ENCODE data around the gene ST8SIA1.

The ST8SIA1 gene

DNA sequence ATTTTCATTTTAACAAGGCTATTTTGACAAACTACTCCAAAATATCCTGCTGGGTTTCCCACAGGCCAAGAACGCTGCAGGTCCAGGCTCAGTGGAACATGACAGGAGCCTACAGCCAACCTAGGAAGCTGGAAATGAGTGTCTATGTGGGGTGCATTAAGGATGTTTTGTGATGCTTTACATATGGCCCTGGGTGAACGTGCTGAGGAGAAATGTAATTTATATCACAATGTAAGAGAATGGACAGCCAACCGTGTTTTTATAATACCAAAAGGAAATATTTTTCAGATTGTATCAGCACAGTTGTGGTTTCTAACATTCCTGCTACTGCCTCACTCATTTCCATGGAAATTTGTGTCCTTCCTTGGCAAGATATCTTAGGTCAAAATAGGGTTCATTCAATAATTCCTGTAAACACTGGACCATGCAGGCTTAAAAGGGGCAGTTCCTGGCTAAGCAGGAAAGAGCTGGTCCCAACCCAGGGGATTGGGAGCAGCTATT, 51.5 kb downstream of the ST8SIA1 start:
- peak; percentile 89 for DNase-seq (ENCODE audit: low read depth)

DNA sequence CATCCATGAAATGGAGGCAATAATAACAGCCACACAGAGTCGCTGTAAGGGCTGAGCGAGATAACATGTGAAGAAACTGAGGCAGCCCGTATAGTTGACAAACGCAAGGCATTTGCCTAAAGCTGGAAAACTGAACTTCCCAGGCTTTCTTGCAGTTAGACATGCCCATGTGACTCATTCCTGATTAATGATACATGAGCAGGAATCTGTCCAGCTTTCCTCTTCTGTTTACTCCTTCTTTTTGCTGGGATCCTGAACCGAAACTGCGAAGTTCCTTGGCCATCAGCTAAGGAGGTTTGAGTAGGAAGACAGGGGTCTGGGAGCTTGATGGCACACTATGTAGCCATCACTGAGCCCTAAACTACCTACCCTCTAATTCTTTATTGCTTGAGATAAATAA, 52.2 kb downstream of the ST8SIA1 start:
- peak; percentile 88 for DNase-seq (ENCODE audit: low read depth)

GRCh38 chr12:22276867-22277266, 57.6 kb downstream of the ST8SIA1 start:
- DNase-seq (ENCODE audit: low read depth) = no peak

DNA sequence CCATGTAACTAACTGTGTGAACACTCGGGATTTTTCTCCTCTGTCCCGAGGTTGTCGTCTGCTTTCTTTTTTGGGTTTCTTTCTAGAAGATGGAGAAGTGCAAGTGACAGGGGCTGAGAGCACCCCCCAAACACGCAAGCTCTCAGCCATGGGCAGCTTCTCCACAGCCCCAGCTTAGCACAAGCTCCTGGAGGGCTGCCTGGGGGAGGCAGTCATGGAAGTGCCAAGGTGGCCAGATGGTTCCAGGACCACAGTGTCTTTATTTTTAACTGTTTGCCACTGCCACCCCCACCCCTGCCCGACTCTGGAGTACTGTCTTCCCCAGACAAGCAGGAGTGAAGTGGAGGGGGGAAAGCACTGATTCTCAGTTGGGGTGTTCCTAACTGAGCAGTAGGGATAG, 58.2 kb downstream of the ST8SIA1 start:
- DNase-seq (ENCODE audit: low read depth) = no peak

DNA sequence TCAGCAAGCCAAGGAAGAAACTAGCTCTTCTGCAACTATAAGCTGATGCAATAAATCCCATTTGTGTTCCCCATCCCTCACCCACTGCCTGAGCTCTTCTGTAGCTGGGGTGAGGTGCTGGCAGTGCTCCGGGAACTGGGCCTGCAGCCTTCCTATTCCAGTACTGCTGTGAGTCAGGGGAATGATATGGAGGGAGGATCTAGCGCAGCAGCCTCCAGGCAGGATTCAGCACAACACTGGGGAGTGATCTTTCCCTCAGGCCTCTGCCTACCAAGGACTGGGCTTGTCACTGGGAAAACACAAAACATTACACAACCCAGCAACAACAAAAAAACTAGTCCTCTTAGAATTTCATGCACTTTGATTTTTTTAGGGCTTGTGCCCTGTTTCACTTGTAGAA, 58.7 kb downstream of the ST8SIA1 start:
- peak; percentile 100 for DNase-seq (ENCODE audit: low read depth)

- DNase-seq (ENCODE audit: low read depth) = no peak
Measured at GRCh38 chr12:22272335-22273151, 62.0 kb downstream of the ST8SIA1 start.

DNA sequence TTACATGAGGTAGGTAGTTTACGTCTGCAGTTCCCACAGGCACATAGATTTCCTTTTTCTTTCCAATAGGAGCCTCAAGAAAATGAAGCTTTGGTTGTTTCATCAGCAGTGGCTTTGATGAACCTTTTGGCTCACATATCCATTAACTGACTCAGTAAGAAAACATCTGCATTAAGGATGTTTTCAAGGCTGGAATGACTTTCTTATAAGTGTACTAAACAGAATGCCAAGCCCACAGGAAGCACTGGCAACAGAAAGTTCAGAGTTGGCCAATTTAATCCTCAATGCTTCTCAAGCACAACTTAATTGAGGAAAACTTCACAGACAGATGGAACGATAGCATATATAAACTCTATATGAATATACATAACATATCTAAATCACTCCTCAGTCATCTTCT, 63.5 kb downstream of the ST8SIA1 start:
- DNase-seq (ENCODE audit: low read depth) = peak; percentile 93

DNA sequence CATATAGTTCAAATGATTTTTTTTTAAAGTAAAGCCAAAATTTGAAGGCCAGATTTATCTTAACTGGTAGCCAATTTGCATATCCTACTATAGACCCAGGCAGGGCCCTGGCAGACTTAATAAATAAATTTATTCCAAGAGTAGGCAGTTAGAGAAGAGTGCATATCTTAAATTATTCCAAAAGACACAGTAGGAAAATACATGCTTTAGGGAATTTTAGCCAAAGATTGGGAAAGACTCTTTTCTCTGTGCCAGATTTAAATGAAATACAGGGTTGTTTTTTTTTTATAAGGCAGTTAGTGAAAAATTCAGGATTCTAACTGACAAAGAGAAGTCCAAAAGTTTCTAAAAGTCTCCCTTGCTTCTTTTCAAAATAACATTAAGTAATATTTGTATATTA, 65.5 kb downstream of the ST8SIA1 start:
- DNase-seq (ENCODE audit: low read depth) = no peak

DNA sequence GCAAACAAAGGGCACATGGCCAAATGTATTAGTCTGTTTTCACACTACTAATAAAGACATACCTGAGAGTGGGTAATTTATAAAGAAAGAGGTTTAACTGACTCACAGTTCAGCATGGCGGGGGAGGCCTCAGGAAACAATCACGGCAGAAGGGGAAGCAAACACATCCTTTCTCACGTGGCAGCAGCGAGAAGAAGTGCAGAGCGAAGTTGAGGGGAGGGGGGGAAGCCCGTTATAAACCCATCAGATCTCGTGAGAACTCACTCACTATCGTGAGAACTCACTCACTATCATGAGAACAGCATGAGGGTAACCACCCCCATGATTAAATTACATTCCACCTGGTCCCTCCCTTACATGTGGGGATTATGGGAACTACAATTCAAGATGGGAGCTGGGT, 66.1 kb downstream of the ST8SIA1 start:
- DNase-seq (ENCODE audit: low read depth) = no peak

DNA sequence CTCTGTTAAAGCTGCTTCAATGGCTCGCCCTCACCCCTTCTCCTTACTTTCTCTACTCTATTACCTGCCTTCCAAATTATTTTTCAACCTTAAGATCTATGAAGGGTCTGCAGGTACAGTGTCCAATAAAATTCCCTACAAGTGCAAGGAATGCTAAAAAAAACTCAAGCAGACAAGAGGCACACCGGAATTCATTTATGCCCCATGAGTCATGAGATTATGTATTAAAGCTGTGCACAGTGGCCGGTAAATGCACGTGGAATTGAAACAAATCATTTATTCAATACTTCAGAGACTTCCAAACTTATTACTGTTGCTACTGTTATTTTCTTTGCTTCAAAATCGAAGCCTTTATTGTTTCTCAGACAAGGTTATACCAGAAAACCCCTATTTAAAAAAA, 68.4 kb downstream of the ST8SIA1 start:
- no peak for DNase-seq (ENCODE audit: low read depth)

DNA sequence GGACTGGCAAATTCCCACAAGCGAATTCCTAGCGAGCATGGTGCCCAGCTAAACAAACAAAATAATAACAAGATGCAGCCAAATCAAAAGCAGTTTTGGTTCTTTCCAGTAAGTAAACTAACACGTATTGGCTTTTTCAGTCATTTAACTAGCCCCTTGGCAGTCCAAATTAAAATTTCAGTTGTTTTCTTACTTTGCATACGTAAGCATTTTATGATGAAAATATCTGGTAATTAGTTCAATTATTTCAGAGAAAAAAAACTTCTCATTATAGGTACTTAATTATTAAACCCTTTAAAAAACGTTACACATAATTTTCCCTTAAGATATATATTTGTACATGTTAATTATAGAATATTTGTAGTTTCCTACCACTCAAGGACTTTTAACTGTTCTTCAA, 70.1 kb downstream of the ST8SIA1 start:
- DNase-seq (ENCODE audit: low read depth) = no peak

DNA sequence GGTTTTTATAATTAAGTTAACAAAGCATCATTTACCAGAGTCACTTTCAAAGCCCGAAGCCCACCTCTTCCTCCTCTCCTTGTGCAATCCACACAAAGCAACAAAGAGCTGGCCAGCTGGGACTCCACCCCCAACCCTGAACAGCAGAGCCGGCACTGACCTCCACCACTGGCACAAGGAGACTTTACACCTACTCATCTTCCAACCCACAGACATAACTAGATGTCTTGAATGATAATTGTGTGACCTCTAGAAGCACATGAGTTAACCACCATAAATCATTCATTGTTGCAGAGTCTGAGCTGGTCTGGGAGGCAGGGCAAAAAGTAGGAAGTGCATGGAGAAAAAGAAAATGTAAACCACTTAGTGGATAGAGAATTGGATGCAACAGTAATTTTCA, 72.2 kb downstream of the ST8SIA1 start:
- DNase-seq (ENCODE audit: low read depth) = peak; percentile 91

GRCh38 chr12:22257100-22257499, 77.4 kb downstream of the ST8SIA1 start:
- peak; percentile 47 for DNase-seq (ENCODE audit: low read depth)

- DNase-seq (ENCODE audit: low read depth) = no peak
Measured at GRCh38 chr12:22256605-22257004, 77.9 kb downstream of the ST8SIA1 start.

DNA sequence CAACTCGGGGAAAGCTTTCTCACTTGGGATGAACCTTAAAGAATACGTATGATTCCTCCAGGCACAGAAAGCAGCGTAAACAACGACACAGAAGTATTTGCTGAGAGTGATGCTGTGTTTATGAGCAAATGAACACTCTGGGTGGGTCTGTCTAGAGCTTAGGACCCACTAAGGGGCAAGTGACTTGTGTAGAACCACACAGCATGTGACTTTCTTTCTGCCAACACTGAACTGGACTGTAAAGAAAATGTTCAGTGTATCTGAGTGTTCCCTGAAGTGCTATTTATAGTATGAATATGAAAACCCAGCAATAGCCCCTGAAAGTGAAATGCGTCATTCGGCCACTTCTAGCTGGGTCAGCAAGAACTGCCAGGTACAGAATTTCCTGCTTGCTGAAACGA, 78.5 kb downstream of the ST8SIA1 start:
- DNase-seq (ENCODE audit: low read depth) = peak; percentile 36

DNA sequence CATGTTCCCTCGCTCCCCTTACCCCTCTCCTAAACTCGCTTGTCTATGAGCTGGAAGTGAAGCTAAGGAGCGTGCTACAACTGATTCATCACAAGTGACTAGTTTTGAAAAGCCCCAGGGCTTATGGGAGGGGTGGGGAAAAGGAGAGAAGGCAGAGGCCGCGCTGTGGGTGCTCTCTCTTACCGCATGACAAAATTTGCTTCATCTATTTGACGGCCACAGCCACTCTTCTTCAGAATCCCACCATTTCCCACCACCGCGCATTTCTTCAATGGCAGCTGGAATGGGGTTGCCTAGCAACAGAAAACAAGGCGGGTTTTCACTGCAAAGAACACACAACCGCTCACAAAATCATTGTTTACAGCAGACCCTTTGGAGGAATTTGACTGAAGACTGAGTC, 79.4 kb downstream of the ST8SIA1 start:
- peak; percentile 18 for DNase-seq (ENCODE audit: low read depth)

DNA sequence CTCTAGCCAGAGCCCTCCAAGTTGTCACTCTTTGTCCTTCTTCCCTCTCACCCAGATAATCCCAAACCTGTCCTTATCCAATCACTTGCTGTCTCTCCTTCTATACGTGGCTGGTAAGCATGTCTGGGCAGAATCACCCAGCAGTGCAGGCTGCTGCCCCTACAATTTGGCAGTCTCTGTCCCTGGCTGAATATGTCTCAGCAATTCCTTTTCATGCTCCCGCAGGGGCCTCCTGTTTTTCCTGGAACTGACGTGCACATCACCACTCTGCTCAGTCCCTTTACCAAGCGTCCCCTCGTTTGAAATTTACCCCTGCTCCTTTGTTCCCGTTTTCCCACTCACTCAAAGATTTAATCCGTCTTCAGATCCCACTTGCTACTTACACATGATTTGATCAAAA, 80.0 kb downstream of the ST8SIA1 start:
- no peak for DNase-seq (ENCODE audit: low read depth)

GRCh38 chr12:22252057-22252456, 82.5 kb downstream of the ST8SIA1 start:
- no peak for DNase-seq (ENCODE audit: low read depth)

- no peak for DNase-seq (ENCODE audit: low read depth)
Measured at GRCh38 chr12:22250762-22251161, 83.7 kb downstream of the ST8SIA1 start.

DNA sequence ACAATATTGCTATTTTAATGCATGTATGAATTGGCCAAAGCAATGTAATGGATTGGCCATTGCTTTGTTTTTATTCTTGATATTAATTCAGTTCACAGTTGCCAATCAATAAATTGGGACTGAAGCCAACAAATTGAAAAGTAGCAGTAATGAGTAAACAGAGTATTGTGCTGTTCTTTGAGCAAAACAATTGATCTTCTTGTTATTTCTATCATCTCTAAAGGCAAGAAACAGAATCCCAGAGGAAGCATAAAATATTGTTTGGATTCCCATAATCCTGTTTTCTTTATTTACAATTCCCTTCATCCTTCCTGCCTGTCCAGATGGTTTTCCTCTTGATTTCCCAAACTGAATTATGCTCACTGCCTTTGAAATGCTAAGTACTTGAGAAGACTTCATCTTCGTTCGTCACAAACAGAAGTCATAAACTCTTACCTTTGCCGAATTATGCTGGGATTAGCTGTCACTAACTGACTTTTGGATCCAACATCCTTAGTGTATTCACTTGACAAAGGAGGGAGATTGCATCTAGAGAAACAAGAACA, 85.9 kb downstream of the ST8SIA1 start:
- DNase-seq (ENCODE audit: low read depth) = no peak

GRCh38 chr12:22248121-22248520, 86.4 kb downstream of the ST8SIA1 start:
- DNase-seq (ENCODE audit: low read depth) = no peak

DNA sequence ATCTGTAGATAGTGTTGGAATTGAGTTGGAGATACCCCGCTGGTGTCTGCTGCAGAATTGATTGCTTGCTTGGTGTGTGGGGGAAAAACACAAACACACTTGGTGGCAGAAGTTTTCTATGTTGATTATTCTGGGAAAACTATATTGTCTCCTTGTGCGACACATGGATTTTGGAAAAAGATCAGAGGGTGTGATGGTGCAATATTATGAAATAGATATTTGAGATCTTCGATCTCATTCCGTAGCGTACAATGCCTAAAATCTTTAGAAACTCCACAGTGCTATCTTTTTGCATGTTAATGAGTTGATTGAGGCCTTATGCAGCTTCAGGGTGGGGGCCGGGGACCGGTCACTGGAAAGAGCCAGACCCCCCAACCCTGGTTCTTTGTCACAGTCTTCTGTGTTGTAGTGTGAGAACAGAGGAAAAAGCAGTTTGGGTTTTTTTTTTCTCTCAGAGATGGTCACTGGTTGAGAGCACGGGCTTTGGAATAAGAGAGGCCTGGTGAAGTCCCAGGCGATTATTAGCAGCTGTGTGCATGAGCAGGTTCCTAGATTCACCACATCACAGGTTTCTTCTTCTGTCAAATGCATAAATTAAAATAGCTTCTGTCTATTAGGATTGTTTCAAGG, 88.2 kb downstream of the ST8SIA1 start:
- no peak for DNase-seq (ENCODE audit: low read depth)

GRCh38 chr12:22242726-22243125, 91.8 kb downstream of the ST8SIA1 start:
- DNase-seq (ENCODE audit: low read depth) = no peak

Measured in amniotic epithelial cell (primary cell).